ENCODE measurements around the gene USF2. TPM values are rescaled to one million over a fixed set of nuclear protein-coding genes. Genes with fewer than 3 reads are reported as not detected.
A peak's percentile ranks its signal among the peaks of the same experiment; 100 is the strongest.
"Not testable (repeated sequence)": the region's sequence is repeated elsewhere in the genome, so short reads cannot be mapped to it uniquely, and the experiment has no call there.

Gene USF2
- total RNA-seq, 1 donor from 2014 or later = 236 TPM

GRCh38 chr19:35232912-35233311, 35.9 kb upstream of the USF2 start:
- Mint-ChIP-seq H3K27ac (no peak overlapping the region), H3K36me3 (ENCODE audit: low read depth) (no peaks in the 10 kb centered on the region), H3K4me3 (no peak overlapping the region), H3K9me3 (no peaks in the 10 kb centered on the region), H3K4me1 (peaks cover 8% of the 10 kb centered on the region), H3K27me3 (no peaks in the 10 kb centered on the region)
- no peak for ATAC-seq (ENCODE audit: low read depth)
- no peak for DNase-seq
- TF ChIP-seq CTCF (IDR thresholded peaks at IDR 0.05) = no peak
- intact Hi-C loops (cut with micrococcal nuclease) = no loop called here
- CTCF ChIA-PET = no interaction called here
- POLR2A ChIA-PET = interaction anchor here (0.6 kb wide), 1 partner anchor 29 kb away, joined by 3 read pairs; no protein-coding TSS in a partner anchor

- Mint-ChIP-seq H3K4me1 (peaks cover 24% of the 10 kb centered on the region), H3K9me3 (peaks cover 7% of the 10 kb centered on the region), H3K36me3 (ENCODE audit: low read depth) (no peaks in the 10 kb centered on the region), H3K4me3 (no peak overlapping the region), H3K27ac (no peak overlapping the region), H3K27me3 (no peaks in the 10 kb centered on the region)
- POLR2A ChIA-PET = interaction anchor here (0.5 to 1.3 kb wide), 8 partner anchors 12 to 151 kb away, joined by 3 to 4 read pairs (median 4); no protein-coding TSS in a partner anchor
- TF ChIP-seq CTCF (IDR thresholded peaks at IDR 0.05) = no peak
- ATAC-seq (ENCODE audit: low read depth) (peak; percentile 50), DNase-seq (peak; percentile 9)
- intact Hi-C loops (cut with micrococcal nuclease) = loop anchor here (1.0 kb wide), 1 partner anchor 231 kb away; no protein-coding TSS in a partner anchor
- CTCF ChIA-PET = interaction anchor here (1.1 to 1.6 kb wide), 5 partner anchors 25 to 274 kb away, joined by 3 to 6 read pairs (median 4); partner anchors contain the start of gene FXYD7
These were observed 31.9 kb upstream of the USF2 start for GRCh38 chr19:35236638-35237400.

- H3K36me3 Mint-ChIP-seq (ENCODE audit: low read depth); CTCF ChIA-PET; H3K9me3 Mint-ChIP-seq; ATAC-seq (ENCODE audit: low read depth); intact Hi-C loops (cut with micrococcal nuclease); DNase-seq; H3K27me3 Mint-ChIP-seq; H3K4me3 Mint-ChIP-seq: not testable (repeated sequence)
- H3K4me1 Mint-ChIP-seq = peaks cover 22% of the 10 kb centered on the region
- POLR2A ChIA-PET = interaction anchor here (0.5 to 1.0 kb wide), 4 partner anchors 16 to 30 kb away, joined by 3 to 4 read pairs (median 4); no protein-coding TSS in a partner anchor
- peak overlapping the region; percentile 87 for H3K27ac Mint-ChIP-seq
These were observed 29.2 kb upstream of the USF2 start for GRCh38 chr19:35239597-35239996.

- peaks cover 7% of the 10 kb centered on the region for H3K9me3 Mint-ChIP-seq
- no peaks in the 10 kb centered on the region for H3K36me3 Mint-ChIP-seq (ENCODE audit: low read depth)
- ATAC-seq (ENCODE audit: low read depth) = peak; percentile 72
- TF ChIP-seq CTCF (IDR thresholded peaks at IDR 0.05) = no peak
- H3K4me1 Mint-ChIP-seq = peaks cover 22% of the 10 kb centered on the region
- DNase-seq = no peak
- intact Hi-C loops (cut with micrococcal nuclease) = no loop called here
- peak overlapping the region; percentile 87 for H3K27ac Mint-ChIP-seq
- CTCF ChIA-PET = interaction anchor here (1.3 kb wide), 1 partner anchor 29 kb away, joined by 3 read pairs; no protein-coding TSS in a partner anchor
- peak overlapping the region; percentile 70 for H3K4me3 Mint-ChIP-seq
- H3K27me3 Mint-ChIP-seq = no peaks in the 10 kb centered on the region
- POLR2A ChIA-PET = interaction anchor here (0.5 to 1.1 kb wide), 6 partner anchors 17 to 86 kb away, joined by 3 to 4 read pairs (median 4); partner anchors contain the start of gene FXYD5
These were observed 28.4 kb upstream of the USF2 start for GRCh38 chr19:35240327-35240726.

- intact Hi-C loops (cut with micrococcal nuclease) = no loop called here
- ChIA-PET CTCF (interaction anchor here (0.7 to 1.9 kb wide), 3 partner anchors 30 to 254 kb away, joined by 3 to 6 read pairs (median 3); no protein-coding TSS in a partner anchor), POLR2A (interaction anchor here (0.6 kb wide), 1 partner anchor 94 kb away, joined by 3 read pairs; no protein-coding TSS in a partner anchor)
- no peaks in the 10 kb centered on the region for H3K27me3 Mint-ChIP-seq
- no peak for TF ChIP-seq CTCF (IDR thresholded peaks at IDR 0.05)
- DNase-seq (no peak), ATAC-seq (ENCODE audit: low read depth) (no peak)
- H3K9me3 Mint-ChIP-seq = peaks cover 7% of the 10 kb centered on the region
- peaks cover 21% of the 10 kb centered on the region for H3K4me1 Mint-ChIP-seq
- H3K4me3 Mint-ChIP-seq = no peak overlapping the region
- no peak overlapping the region for H3K27ac Mint-ChIP-seq
- H3K36me3 Mint-ChIP-seq (ENCODE audit: low read depth) = no peaks in the 10 kb centered on the region
These were observed 27.3 kb upstream of the USF2 start for GRCh38 chr19:35241417-35241816.

Measured in activated B cell treated with CpG ODN at 0.5 μM for 24 hours (primary cell).